ENCODE data around the gene GSE1. TPM values are rescaled to one million over a fixed set of nuclear protein-coding genes. Genes with fewer than 3 reads are reported as not detected.

Gene GSE1
- total RNA-seq, 1 donor from 2014 or later, result 87.2 TPM

- TF ChIP-seq CTCF (IDR thresholded peaks at IDR 0.05), result no peak
- ATAC-seq, result no peak
- Histone ChIP-seq H3K4me1 (no peaks in the 10 kb centered on the region), H3K36me3 (peaks cover 98% of the 10 kb centered on the region), H3K27me3 (no peaks in the 10 kb centered on the region), H3K27ac (no peak overlapping the region), H3K9me3 (no peaks in the 10 kb centered on the region), H3K4me3 (no peak overlapping the region)
- intact Hi-C loops (cut with DNase I), result no loop called here
- no peak for DNase-seq
Observed at GRCh38 chr16:85667841-85668413, 54.8 kb downstream of the GSE1 start.

GRCh38 chr16:85668676-85669424 lies 55.7 kb downstream of the GSE1 start:
- Histone ChIP-seq H3K4me1 (peaks cover 6% of the 10 kb centered on the region), H3K36me3 (peaks cover 97% of the 10 kb centered on the region), H3K27me3 (no peaks in the 10 kb centered on the region), H3K27ac (no peak overlapping the region), H3K9me3 (no peaks in the 10 kb centered on the region), H3K4me3 (no peak overlapping the region)
- DNase-seq (peak; percentile 42), ATAC-seq (no peak)
- TF ChIP-seq CTCF (IDR thresholded peaks at IDR 0.05), result no peak
- intact Hi-C loops (cut with DNase I), result no loop called here

- peaks cover 15% of the 10 kb centered on the region for H3K4me1 ChIP-seq
- no peak overlapping the region for H3K4me3 ChIP-seq
- no peak overlapping the region for H3K27ac ChIP-seq
- H3K9me3 ChIP-seq, result no peaks in the 10 kb centered on the region
- intact Hi-C loops (cut with DNase I), result no loop called here
- DNase-seq (no peak), ATAC-seq (no peak)
- TF ChIP-seq CTCF (IDR thresholded peaks at IDR 0.05), result no peak
- peaks cover 97% of the 10 kb centered on the region for H3K36me3 ChIP-seq
- H3K27me3 ChIP-seq, result no peaks in the 10 kb centered on the region
Observed at GRCh38 chr16:85670840-85671239, 57.7 kb downstream of the GSE1 start.

- intact Hi-C loops (cut with DNase I), result no loop called here
- Histone ChIP-seq H3K9me3 (no peaks in the 10 kb centered on the region), H3K4me3 (no peak overlapping the region), H3K36me3 (peaks cover 69% of the 10 kb centered on the region), H3K4me1 (peaks cover 15% of the 10 kb centered on the region), H3K27me3 (no peaks in the 10 kb centered on the region), H3K27ac (peak overlapping the region; percentile 51)
- peak; percentile 93 for ATAC-seq
- no peak for TF ChIP-seq CTCF (IDR thresholded peaks at IDR 0.05)
- DNase-seq, result peak; percentile 86
Observed at GRCh38 chr16:85673529-85674417, 60.7 kb downstream of the GSE1 start.

- H3K27ac ChIP-seq, result no peak overlapping the region
- DNase-seq, result no peak
- no peak for TF ChIP-seq CTCF (IDR thresholded peaks at IDR 0.05)
- intact Hi-C loops (cut with DNase I), result no loop called here
- H3K36me3 ChIP-seq, result peaks cover 63% of the 10 kb centered on the region
- no peak for ATAC-seq
- no peaks in the 10 kb centered on the region for H3K27me3 ChIP-seq
- peaks cover 15% of the 10 kb centered on the region for H3K4me1 ChIP-seq
- no peak overlapping the region for H3K4me3 ChIP-seq
- H3K9me3 ChIP-seq, result no peaks in the 10 kb centered on the region
Observed at GRCh38 chr16:85674418-85674755, 61.3 kb downstream of the GSE1 start.

Measured in upper lobe of right lung (tissue), 1 donor.